ENCODE results near the gene IL32.

IL32 gene

GRCh38 chr16:3045758-3046640 lies 19.4 kb upstream of the IL32 start, which contains the start of gene MMP25 (continued):
- TF ChIP-seq ZNF292 (tag by site-specific recombination; IDR thresholded peaks at IDR 0.05; ENCODE audit: borderline replicate concordance, low read depth): no peak
- no peak for TF ChIP-seq ZNF157 (tag by site-specific recombination; IDR thresholded peaks at IDR 0.05)
- peak; percentile 81 for TF ChIP-seq SP7 (tag by site-specific recombination; IDR thresholded peaks at IDR 0.05)
- peak; percentile 77 for TF ChIP-seq ZFHX2 (tag by site-specific recombination; conservative IDR thresholded peaks at IDR 0.05)
- no peak for TF ChIP-seq FEZF1 (tag by site-specific recombination; IDR thresholded peaks at IDR 0.05)
- TF ChIP-seq ZNF112 (tag by site-specific recombination; IDR thresholded peaks at IDR 0.05): no peak
- TF ChIP-seq SETDB1 (IDR thresholded peaks at IDR 0.05; ENCODE audit: insufficient read length, low read length): no peak
- TF ChIP-seq ZNF548 (tag by site-specific recombination; IDR thresholded peaks at IDR 0.05): no peak
- TF ChIP-seq, protein P1, sequence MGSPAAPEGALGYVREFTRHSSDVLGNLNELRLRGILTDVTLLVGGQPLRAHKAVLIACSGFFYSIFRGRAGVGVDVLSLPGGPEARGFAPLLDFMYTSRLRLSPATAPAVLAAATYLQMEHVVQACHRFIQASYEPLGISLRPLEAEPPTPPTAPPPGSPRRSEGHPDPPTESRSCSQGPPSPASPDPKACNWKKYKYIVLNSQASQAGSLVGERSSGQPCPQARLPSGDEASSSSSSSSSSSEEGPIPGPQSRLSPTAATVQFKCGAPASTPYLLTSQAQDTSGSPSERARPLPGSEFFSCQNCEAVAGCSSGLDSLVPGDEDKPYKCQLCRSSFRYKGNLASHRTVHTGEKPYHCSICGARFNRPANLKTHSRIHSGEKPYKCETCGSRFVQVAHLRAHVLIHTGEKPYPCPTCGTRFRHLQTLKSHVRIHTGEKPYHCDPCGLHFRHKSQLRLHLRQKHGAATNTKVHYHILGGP (tag by site-specific recombination; IDR thresholded peaks at IDR 0.05): no peak
- no peak for TF ChIP-seq ZNF132 (tag by site-specific recombination; IDR thresholded peaks at IDR 0.05; ENCODE audit: borderline replicate concordance)
- peak; percentile 65 for TF ChIP-seq SP2 (tag by site-specific recombination; IDR thresholded peaks at IDR 0.05)
- peak; percentile 80 for TF ChIP-seq GLIS2 (tag by site-specific recombination; IDR thresholded peaks at IDR 0.05)
- peak; percentile 69 for TF ChIP-seq KLF16 (tag by site-specific recombination; IDR thresholded peaks at IDR 0.05)
- TF ChIP-seq ZSCAN16 (tag by site-specific recombination; IDR thresholded peaks at IDR 0.05): no peak
- no peak for TF ChIP-seq SCRT1 (tag by site-specific recombination; IDR thresholded peaks at IDR 0.05; ENCODE audit: borderline replicate concordance)
- no peak for TF ChIP-seq ZNF596 (tag by site-specific recombination; IDR thresholded peaks at IDR 0.05)
- no peak for TF ChIP-seq ZNF302 (tag by site-specific recombination; IDR thresholded peaks at IDR 0.05; ENCODE audit: low read depth)
- TF ChIP-seq ZNF626 (tag by site-specific recombination; IDR thresholded peaks at IDR 0.05): no peak
- no peak for TF ChIP-seq ZNF175 (tag by site-specific recombination; IDR thresholded peaks at IDR 0.05)
- TF ChIP-seq ZNF670 (tag by site-specific recombination; IDR thresholded peaks at IDR 0.05; ENCODE audit: low read depth): no peak
- TF ChIP-seq ZNF510 (tag by site-specific recombination; IDR thresholded peaks at IDR 0.05; ENCODE audit: insufficient replicate concordance): no peak
- TF ChIP-seq ZNF174 (tag by site-specific recombination; IDR thresholded peaks at IDR 0.05): no peak
- TF ChIP-seq, protein P2, sequence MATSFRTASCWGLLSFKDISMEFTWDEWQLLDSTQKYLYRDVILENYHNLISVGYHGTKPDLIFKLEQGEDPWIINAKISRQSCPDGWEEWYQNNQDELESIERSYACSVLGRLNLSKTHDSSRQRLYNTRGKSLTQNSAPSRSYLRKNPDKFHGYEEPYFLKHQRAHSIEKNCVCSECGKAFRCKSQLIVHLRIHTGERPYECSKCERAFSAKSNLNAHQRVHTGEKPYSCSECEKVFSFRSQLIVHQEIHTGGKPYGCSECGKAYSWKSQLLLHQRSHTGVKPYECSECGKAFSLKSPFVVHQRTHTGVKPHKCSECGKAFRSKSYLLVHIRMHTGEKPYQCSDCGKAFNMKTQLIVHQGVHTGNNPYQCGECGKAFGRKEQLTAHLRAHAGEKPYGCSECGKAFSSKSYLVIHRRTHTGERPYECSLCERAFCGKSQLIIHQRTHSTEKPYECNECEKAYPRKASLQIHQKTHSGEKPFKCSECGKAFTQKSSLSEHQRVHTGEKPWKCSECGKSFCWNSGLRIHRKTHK (tag by site-specific recombination; IDR thresholded peaks at IDR 0.05): no peak
- TF ChIP-seq ZBTB7A (tag by site-specific recombination; IDR thresholded peaks at IDR 0.05; ENCODE audit: low read depth): no peak
- TF ChIP-seq HOXD13 (CRISPR knock-in tag; IDR thresholded peaks at IDR 0.05; ENCODE audit: borderline replicate concordance): no peak
- no peak for TF ChIP-seq MZF1 (tag by site-specific recombination; IDR thresholded peaks at IDR 0.05; ENCODE audit: borderline replicate concordance)
- TF ChIP-seq, protein P3, sequence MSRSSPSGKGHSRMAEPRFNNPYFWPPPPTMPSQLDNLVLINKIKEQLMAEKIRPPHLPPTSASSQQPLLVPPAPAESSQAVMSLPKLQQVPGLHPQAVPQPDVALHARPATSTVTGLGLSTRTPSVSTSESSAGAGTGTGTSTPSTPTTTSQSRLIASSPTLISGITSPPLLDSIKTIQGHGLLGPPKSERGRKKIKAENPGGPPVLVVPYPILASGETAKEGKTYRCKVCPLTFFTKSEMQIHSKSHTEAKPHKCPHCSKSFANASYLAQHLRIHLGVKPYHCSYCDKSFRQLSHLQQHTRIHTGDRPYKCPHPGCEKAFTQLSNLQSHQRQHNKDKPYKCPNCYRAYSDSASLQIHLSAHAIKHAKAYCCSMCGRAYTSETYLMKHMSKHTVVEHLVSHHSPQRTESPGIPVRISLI (tag by site-specific recombination; IDR thresholded peaks at IDR 0.05): no peak
- no peak for TF ChIP-seq ZNF155 (tag by site-specific recombination; IDR thresholded peaks at IDR 0.05)
- no peak for TF ChIP-seq ZNF138 (tag by site-specific recombination; IDR thresholded peaks at IDR 0.05; ENCODE audit: borderline replicate concordance)
- no peak for TF ChIP-seq KLF17 (tag by site-specific recombination; IDR thresholded peaks at IDR 0.05)
- no peak for TF ChIP-seq ZNF585B (tag by site-specific recombination; IDR thresholded peaks at IDR 0.05)
- TF ChIP-seq SP3 (tag by site-specific recombination; IDR thresholded peaks at IDR 0.05): peak; percentile 46; the same call in 1 of the 2 replicates
- TF ChIP-seq ZNF513 (tag by site-specific recombination; IDR thresholded peaks at IDR 0.05): no peak

All from HEK293 (cell line).